Lung (tissue), 12 donors: ENCODE results near the gene GALNT10. TPM values are rescaled to one million over a fixed set of nuclear protein-coding genes. Genes with fewer than 3 reads are reported as not detected.

ENCODE experiments used
- ATAC-seq: fragments of 200-7000 bp; cut with Tn5 transposase; one replicate; pipeline ENCODE4 v1.9.1; 2020; ENCODE audit warnings: moderate number of reproducible peaks; ENCODE audit not compliant: insufficient read depth, low FRiP score
- DNase-seq, 3 donors: peaks; one replicate each; pipeline ENCODE4 v3.0.0-alpha.2; 2013 to 2017
- H3K27ac ChIP-seq, 2 donors: one replicate each; pipeline ENCODE4 v1.5.1; 2013; ENCODE audit warnings: mild to moderate bottlenecking in 2 of 2, moderate library complexity in 2 of 2, control low read depth in 1 of 2, inconsistent platforms in 1 of 2, low read depth in 1 of 2, low read length in 1 of 2
- H3K27me3 ChIP-seq, 3 donors: one replicate each; pipeline ENCODE4 v1.5.1; 2013; ENCODE audit warnings: low read length in 2 of 3; ENCODE audit not compliant: control insufficient read depth in 3 of 3, insufficient read depth in 3 of 3
- H3K36me3 ChIP-seq, 4 donors: one replicate each; pipeline ENCODE4 v1.5.1; 2013; ENCODE audit warnings: low read length in 4 of 4, mild to moderate bottlenecking in 1 of 4, moderate library complexity in 1 of 4; ENCODE audit not compliant: control insufficient read depth in 4 of 4, insufficient read depth in 4 of 4
- H3K4me1 ChIP-seq, 5 donors: one replicate each; pipeline ENCODE4 v1.5.1; 2013; ENCODE audit warnings: low read length in 5 of 5, mild to moderate bottlenecking in 2 of 5, moderate library complexity in 1 of 5; ENCODE audit not compliant: control insufficient read depth in 5 of 5, insufficient read depth in 5 of 5
- H3K4me3 ChIP-seq: one replicate; pipeline ENCODE4 v1.5.1; 2013; ENCODE audit warnings: mild to moderate bottlenecking, control low read depth, moderate library complexity
- H3K9ac ChIP-seq, 2 donors: one replicate each; pipeline ENCODE4 v1.5.1; 2013; ENCODE audit warnings: low read length in 2 of 2, control low read depth in 1 of 2; ENCODE audit not compliant: insufficient read depth in 1 of 2
- H3K9me3 ChIP-seq, 4 donors: one replicate each; pipeline ENCODE4 v1.5.1; 2013; ENCODE audit warnings: low read length in 3 of 4, mild to moderate bottlenecking in 1 of 4, moderate library complexity in 1 of 4; ENCODE audit not compliant: control insufficient read depth in 4 of 4, insufficient read depth in 3 of 4
- CTCF ChIP-seq: IDR thresholded peaks from 2 replicates; pipeline ENCODE4 v1.5.1; 2012; ENCODE audit warnings: mild to moderate bottlenecking; ENCODE audit errors: control extremely low read depth, extremely low read depth
- whole genome bisulfite sequencing, 2 donors: extraction: QIAGEN DNeasy Blood & Tissue Kit; methylation state at CpG; one replicate each; pipeline ENCODE4 v1.1.7; 2013; 5-methylcytosine and 5-hydroxymethylcytosine counted together
- polyA plus RNA-seq, 2 donors: library from polyadenylated mRNA; stranded (reverse); fragments of 200-250 nt; gene quantifications; one replicate each; pipeline ENCODE4 v1.2.1, GENCODE V29; 2013
- total RNA-seq, 2 donors: library from RNA; depleted of rRNA in 1 of 2; stranded (reverse); fragments of >200 nt in 1 of 2; gene quantifications; one replicate each; pipeline ENCODE4 v1.2.1, GENCODE V29; 2014 to 2021
- donor health status: control.
- donor health status: control.
- donor health status: Bipolar disorder and iron deficiency.
- donor health status: healthy.
- donor health status: DM: yes; HTN: yes; CAD: no.

Gene GALNT10
- total and polyA plus RNA-seq, 4 donors = 9.0 to 70.2 (median 22.0) TPM

GRCh38 chr5:154275566-154275965 lies 85.0 kb downstream of the GALNT10 start:
- no peak overlapping the region for H3K27ac ChIP-seq
- peaks cover 2 to 46% (median 12%) of the 10 kb centered on the region in 5 donors for H3K4me1 ChIP-seq
- H3K27me3 ChIP-seq = no peaks in the 10 kb centered on the region

GRCh38 chr5:154276261-154276972 lies 85.9 kb downstream of the GALNT10 start:
- no peak for ATAC-seq
- 73 to 93% methylated on average over 5 of the region's 5 CpGs for WGBS, 2 donors
- H3K4me1 ChIP-seq = peaks cover 2 to 46% (median 12%) of the 10 kb centered on the region in 5 donors
- H3K4me3 ChIP-seq = no peak overlapping the region
- no peaks in the 10 kb centered on the region for H3K27me3 ChIP-seq
- DNase-seq = peak in 1 of 3 donors; percentile 62
- H3K36me3 ChIP-seq = no peaks in the 10 kb centered on the region
- H3K9ac ChIP-seq = no peak overlapping the region
- no peaks in the 10 kb centered on the region for H3K9me3 ChIP-seq
- no peak for TF ChIP-seq CTCF
- no peak overlapping the region for H3K27ac ChIP-seq

More at GRCh38 chr5:154275566-154275965, 85.0 kb downstream of the GALNT10 start:
- DNase-seq = no peak
- no peak for TF ChIP-seq CTCF
- Histone ChIP-seq H3K4me3 (no peak overlapping the region), H3K9me3 (no peaks in the 10 kb centered on the region), H3K36me3 (no peaks in the 10 kb centered on the region), H3K9ac (no peak overlapping the region)
- no peak for ATAC-seq
- 89 to 96% methylated on average over 3 of the region's 3 CpGs for WGBS, 2 donors

- WGBS, 2 donors = 52 to 71% methylated on average over 1 of the region's 1 CpG
- no peak for ATAC-seq
- Histone ChIP-seq H3K36me3 (no peaks in the 10 kb centered on the region), H3K9me3 (no peaks in the 10 kb centered on the region), H3K27me3 (no peaks in the 10 kb centered on the region), H3K9ac (no peak overlapping the region), H3K27ac (no peak overlapping the region), H3K4me3 (no peak overlapping the region), H3K4me1 (peaks cover 2 to 46% (median 12%) of the 10 kb centered on the region in 5 donors)
- peak; percentile 60 to 84 (median 68) for DNase-seq
- no peak for TF ChIP-seq CTCF
Measured at GRCh38 chr5:154276973-154277331, 86.4 kb downstream of the GALNT10 start.
